Activated CD8-positive, alpha-beta memory T cell treated with anti-CD3 and anti-CD28 coated beads for 36 hours (primary cell): Measurements from ENCODE around the gene KBTBD2. TPM values are rescaled to one million over a fixed set of nuclear protein-coding genes. Genes with fewer than 3 reads are reported as not detected.

Experiments
- total RNA-seq, 2 experiments: library from RNA; stranded (reverse); gene quantifications; one replicate each; pipeline ENCODE4 v1.2.3, GENCODE V29; 2021

The KBTBD2 gene
- total RNA-seq, 2 experiments from 2014 or later, result 19.9 to 22.1 TPM

Other genes with a start within 250 kb of the KBTBD2 start
- gene FKBP9, start 65.7 kb upstream of the KBTBD2 start, total RNA-seq, result under 1 TPM in 1 of 2 experiments, not detected in 1; 0.34 TPM
- gene NT5C3A, start 171.0 kb upstream of the KBTBD2 start, total RNA-seq, result 10 to 100 TPM; 28.1 to 29.2 TPM
- gene RP9, start 217.6 kb upstream of the KBTBD2 start, total RNA-seq, result 10 to 100 TPM; 22.0 to 23.2 TPM
- gene BBS9, start 237.8 kb upstream of the KBTBD2 start, total RNA-seq, result 1 to 10 TPM; 5.1 to 6.1 TPM